Stimulated activated CD8-positive, alpha-beta memory T cell treated with anti-CD3 and anti-CD28 coated beads, Interleukin-12 subunit alpha, Interleukin-12 subunit beta, amount 100 ng/mL, for 1 hour (primary cell): ENCODE measurements around the gene FAM131C.
"Not testable (repeated sequence)": the region's sequence is repeated elsewhere in the genome, so short reads cannot be mapped to it uniquely, and the experiment has no call there.

ENCODE experiments used
- DNase-seq: peaks from one replicate; pipeline ENCODE4 v3.0.0-alpha.2; 2020; ENCODE audit warnings: low read depth

FAM131C gene

GRCh38 chr1:16076865-16077238 lies 3.4 kb upstream of the FAM131C start:
- DNase-seq: no peak

GRCh38 chr1:16076031-16076864 lies 2.8 kb upstream of the FAM131C start:
- DNase-seq: no peak

- no peak for DNase-seq
These were observed 2.0 kb upstream of the FAM131C start for GRCh38 chr1:16075337-16076030.

- DNase-seq: no peak
These were observed 766 bp upstream of the FAM131C start for GRCh38 chr1:16074217-16074616.

GRCh38 chr1:16072616-16073484 lies 601 bp downstream of the FAM131C start:
- DNase-seq: no peak

- DNase-seq: no peak
These were observed 1.4 kb downstream of the FAM131C start for GRCh38 chr1:16072095-16072494.

- no peak for DNase-seq
These were observed 1.8 kb downstream of the FAM131C start for GRCh38 chr1:16071614-16072013.

GRCh38 chr1:16070640-16071355 lies 2.7 kb downstream of the FAM131C start:
- no peak for DNase-seq

- no peak for DNase-seq
These were observed 4.8 kb downstream of the FAM131C start for GRCh38 chr1:16068356-16069270.

GRCh38 chr1:16067933-16068332 lies 5.5 kb downstream of the FAM131C start:
- no peak for DNase-seq

GRCh38 chr1:16067127-16067768 lies 6.2 kb downstream of the FAM131C start:
- no peak for DNase-seq

GRCh38 chr1:16066245-16066644 lies 7.2 kb downstream of the FAM131C start:
- DNase-seq: no peak

GRCh38 chr1:16065269-16065576 lies 8.2 kb downstream of the FAM131C start:
- DNase-seq: no peak

- no peak for DNase-seq
These were observed 8.7 kb downstream of the FAM131C start for GRCh38 chr1:16064536-16065268.

GRCh38 chr1:16063921-16064320 lies 9.5 kb downstream of the FAM131C start:
- no peak for DNase-seq

GRCh38 chr1:16063226-16063829 lies 10.1 kb downstream of the FAM131C start:
- no peak for DNase-seq

GRCh38 chr1:16062687-16063075 lies 10.8 kb downstream of the FAM131C start:
- not testable (repeated sequence) for DNase-seq

- DNase-seq: not testable (repeated sequence)
These were observed 11.3 kb downstream of the FAM131C start for GRCh38 chr1:16061989-16062686.

GRCh38 chr1:16061266-16061665 lies 12.2 kb downstream of the FAM131C start:
- no peak for DNase-seq
